ENCODE data around the gene GPBP1L1.

Gene GPBP1L1

DNA sequence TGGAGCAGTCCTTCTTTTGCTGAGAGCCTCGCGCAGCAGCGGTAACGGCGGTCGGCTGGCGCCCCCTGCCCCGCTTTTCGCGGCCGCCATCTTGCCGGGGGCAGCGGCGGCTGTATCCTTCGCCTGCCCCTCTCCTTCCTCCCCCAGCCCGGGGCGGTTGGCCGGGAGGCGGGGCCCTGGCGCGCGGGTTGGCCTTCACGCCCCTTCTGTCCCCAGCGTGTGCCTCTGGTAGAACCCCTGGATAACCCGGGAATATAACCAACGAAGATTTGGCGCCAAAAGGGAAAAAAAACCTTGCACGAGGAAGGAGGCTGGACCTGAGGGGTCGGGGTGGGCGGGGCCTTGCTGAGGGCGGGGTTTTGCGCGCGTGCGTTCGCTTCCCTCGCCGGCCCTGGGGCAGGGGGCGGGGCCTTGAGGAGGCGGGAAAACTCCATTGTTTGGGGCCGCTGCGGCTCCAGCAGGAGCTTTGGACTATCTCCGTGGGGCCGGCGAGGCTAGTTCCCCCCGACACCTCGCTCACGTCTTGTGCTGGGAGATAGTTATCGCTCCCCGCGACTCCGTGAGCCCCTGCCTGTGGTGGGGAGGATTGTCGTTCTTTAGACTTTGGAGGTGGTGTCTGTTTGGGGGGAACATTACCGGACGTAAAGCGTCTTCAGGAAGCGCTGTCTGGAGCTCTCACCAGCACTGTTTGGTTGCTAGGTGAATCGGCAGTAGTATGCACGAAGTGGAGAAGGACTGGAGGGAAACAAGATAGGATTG is 101.8 kb downstream of the GPBP1L1 start:
- DNase-seq = peak; percentile 96

DNA sequence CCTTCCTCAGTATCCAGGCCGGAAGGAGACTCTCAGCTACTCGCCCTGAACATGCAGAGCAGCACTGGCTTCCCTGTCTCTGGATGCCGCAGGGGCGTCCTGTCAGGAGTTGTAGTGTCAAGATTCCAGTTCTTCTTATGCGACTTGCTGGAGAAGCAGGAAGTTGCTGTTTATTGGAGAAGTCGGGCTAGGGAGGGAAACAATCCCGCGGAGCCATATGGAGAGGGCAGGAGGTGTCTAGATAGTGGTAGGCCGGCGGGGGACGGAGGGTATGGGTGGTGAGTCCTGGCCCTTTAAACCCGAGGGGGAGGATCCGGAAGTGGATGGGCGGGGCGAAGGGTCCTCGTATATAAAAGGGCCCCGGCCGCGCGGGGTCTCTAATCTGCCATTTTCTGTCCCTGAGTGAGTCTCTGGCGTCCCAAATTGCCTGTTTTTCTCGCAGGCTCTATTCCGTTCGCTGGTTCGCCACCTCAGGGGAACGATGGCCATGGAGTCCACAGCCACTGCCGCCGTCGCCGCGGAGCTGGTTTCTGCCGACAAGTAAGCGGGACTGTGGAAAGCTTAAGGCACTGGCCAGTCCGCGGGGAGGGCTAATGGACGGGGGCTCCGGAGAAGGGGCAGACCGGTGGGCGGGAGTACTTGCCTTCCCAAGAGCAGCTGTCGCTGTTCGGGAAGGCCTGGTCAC is 102.5 kb downstream of the GPBP1L1 start, which contains the start of gene NASP:
NASP (plus strand) TSS at position 376 of the 685 bp plus-strand sequence; CDS start at position 482, 106 bp downstream.
- peak; percentile 82 for DNase-seq

DNA sequence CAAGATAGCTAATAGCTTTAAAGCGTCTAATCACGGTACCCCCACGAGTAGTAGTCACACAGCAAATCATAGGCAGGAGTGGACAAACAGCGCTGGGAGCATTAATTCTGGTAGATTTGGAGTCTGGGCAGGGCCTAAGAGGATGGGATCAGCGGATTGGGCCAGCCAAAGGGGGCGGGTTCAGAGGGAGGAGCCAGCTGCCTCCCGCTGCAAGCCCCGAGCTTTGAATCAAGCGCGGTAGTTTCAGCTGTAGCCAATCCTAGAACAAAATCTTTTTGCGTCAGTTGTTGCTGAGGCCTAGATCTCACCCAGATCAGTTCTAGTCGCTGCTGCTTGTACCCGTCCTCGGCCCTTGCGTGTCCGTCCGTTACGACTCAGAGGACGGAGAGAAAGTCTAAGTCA is 103.1 kb downstream of the GPBP1L1 start:
- DNase-seq = peak; percentile 89
